Fibroblast of lung (primary cell): ENCODE measurements around the gene RNF220.

Source experiments
- CTCF ChIP-seq, 2 donors: IDR thresholded peaks in 1 of 2; conservative IDR thresholded peaks in 1 of 2; 1 replicate in 1 of 2; 2 replicates in 1 of 2; pipeline ENCODE4 v1.5.1; 2011 to 2012; ENCODE audit warnings: low read length in 2 of 2, control low read depth in 1 of 2, inconsistent platforms in 1 of 2, low read depth in 1 of 2, mild to moderate bottlenecking in 1 of 2
- EZH2 ChIP-seq: IDR thresholded peaks from 2 replicates; pipeline ENCODE4 v1.5.1; 2012; ENCODE audit warnings: low read length, control low read depth, mild to moderate bottlenecking; ENCODE audit errors: missing control alignments

DNA sequence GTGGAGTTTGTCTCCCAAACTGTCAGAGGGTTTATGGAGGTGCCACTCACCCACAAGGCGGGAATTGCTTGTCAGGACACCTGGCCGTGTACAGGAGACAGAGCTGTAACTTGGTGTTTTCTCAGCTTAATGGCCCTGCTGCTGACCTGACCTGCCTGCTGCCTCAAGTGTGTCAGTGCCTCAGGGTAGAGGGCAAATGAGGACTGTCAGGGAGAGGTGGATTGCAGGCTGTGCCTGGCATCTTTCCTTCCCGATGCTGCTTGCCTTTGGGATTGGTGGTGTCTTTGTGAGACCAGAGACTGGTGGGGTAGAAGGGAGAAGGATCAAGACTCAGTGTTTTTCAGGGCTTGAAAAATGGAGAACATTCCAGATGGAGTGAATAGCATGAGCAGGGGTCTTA is 237.9 kb downstream of the RNF220 start:
- TF ChIP-seq CTCF (conservative IDR thresholded peaks at IDR 0.05 in 1 of 2, IDR thresholded peaks at IDR 0.05 in 1 of 2; ENCODE audit: low read depth in 1 of 2, low read length in 2 of 2) = no peak
- no peak for TF ChIP-seq EZH2
